Uterus (tissue), 4 donors: ENCODE results near the gene AEBP1. TPM values are rescaled to one million over a fixed set of nuclear protein-coding genes. Genes with fewer than 3 reads are reported as not detected.

ENCODE experiments used
- DNase-seq, 2 donors: peaks; one replicate each; pipeline ENCODE4 v3.0.0-alpha.2; 2019 to 2020
- H3K27ac ChIP-seq, 2 donors: fragments of 200-600 bp; sonication (generic); 1 replicate in 1 of 2; 2 replicates in 1 of 2; pipeline ENCODE4 v1.5.1; 2016 to 2018
- H3K27me3 ChIP-seq, 2 donors: fragments of 200-600 bp; sonication (generic); one replicate each; pipeline ENCODE4 v1.5.1; 2018 to 2019; ENCODE audit warnings: control low read depth in 1 of 2
- H3K36me3 ChIP-seq, 2 donors: fragments of 200-600 bp; sonication (generic); one replicate each; pipeline ENCODE4 v1.5.1; 2019; ENCODE audit warnings: control low read depth in 1 of 2
- H3K4me1 ChIP-seq, 2 donors: fragments of 200-600 bp; sonication (generic); one replicate each; pipeline ENCODE4 v1.5.1; 2018 to 2019; ENCODE audit warnings: control low read depth in 1 of 2
- H3K4me3 ChIP-seq, 2 donors: fragments of 200-600 bp; sonication (generic); 1 replicate in 1 of 2; 2 replicates in 1 of 2; pipeline ENCODE4 v1.5.1; 2018 to 2019; ENCODE audit warnings: mild to moderate bottlenecking in 1 of 2
- H3K9me3 ChIP-seq, 2 donors: fragments of 200-600 bp; sonication (generic); one replicate each; pipeline ENCODE4 v1.5.1; 2019; ENCODE audit warnings: control low read depth in 1 of 2
- POLR2A ChIP-seq, 2 donors: fragments of 450-650 bp; IDR thresholded peaks; one replicate each; pipeline ENCODE4 v1.6.1; 2016; ENCODE audit warnings: antibody characterized with exemption in 2 of 2, mild to moderate bottlenecking in 1 of 2, moderate library complexity in 1 of 2
- intact Hi-C: fragments of 100-400 bp; cut with DNase I; formaldehyde crosslinking; loops from one replicate; pipeline ENCODE4 v1.15.1; 2023; ENCODE audit warnings: low total_unique reads
- total RNA-seq, 4 donors: library from RNA; depleted of rRNA in 3 of 4; stranded (reverse); fragments of >200 nt in 3 of 4; gene quantifications; one replicate each; pipeline versions ENCODE4 v1.1.0 to v1.2.4, GENCODE V29; 2014 to 2023
- TF ChIP-seq, protein P1 (sequence below), 4 experiments: fragments of 200-600 bp in 2 of 4; fragments of 450-650 bp in 2 of 4; sonication (generic) in 2 of 4; IDR thresholded peaks; one replicate each; pipeline ENCODE4 v1.5.1; 2016 to 2019; ENCODE audit warnings: antibody characterized with exemption in 4 of 4, mild to moderate bottlenecking in 2 of 4, moderate library complexity in 1 of 4
- donor health status: DM: yes; HTN: yes; CAD: no.

The AEBP1 gene
- total RNA-seq, 4 donors from 2014 or later: 88.9 to 395 (median 303) TPM

DNA sequence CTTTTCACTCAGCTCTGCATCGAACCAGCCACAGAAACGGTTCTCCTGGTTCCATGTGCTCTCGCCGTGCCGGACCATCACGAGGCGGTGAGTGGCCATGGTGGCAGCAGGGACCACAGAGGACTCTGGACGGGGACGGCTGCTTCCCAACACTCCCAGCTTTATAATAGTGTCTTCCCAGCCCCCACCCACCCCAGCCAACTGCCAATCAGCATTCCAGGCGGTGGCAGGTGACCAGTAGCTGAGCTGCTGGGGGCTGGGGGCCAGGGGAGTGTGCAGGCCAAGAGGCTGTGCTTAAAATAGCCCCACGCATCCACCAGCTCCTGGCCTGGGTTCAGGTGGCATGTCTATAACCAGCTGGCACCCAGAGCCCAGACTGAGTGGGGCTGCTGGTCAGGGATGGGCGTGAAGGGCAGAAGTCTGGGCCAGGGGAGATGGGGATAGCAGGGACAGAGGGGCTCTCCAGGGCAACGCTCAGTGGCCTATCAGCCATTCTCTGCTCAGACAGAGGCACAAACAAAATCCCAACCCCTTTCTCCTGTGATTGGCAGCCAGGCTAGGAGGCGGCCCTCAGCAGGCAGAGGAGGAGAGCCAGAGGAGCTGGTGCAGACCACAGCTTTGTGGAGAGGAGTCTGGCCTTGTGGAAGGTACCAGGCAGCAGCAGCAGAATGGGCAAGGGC is 38.6 kb upstream of the AEBP1 start, which contains the start of gene PGAM2:
TSS of gene PGAM2 (minus strand) at position 137 of the 680 bp plus-strand sequence. CDS start at position 99, 38 bp downstream.
- no peak within 1 kb of the TSS for H3K27ac ChIP-seq
- no peaks in the 10 kb centered on the region for H3K9me3 ChIP-seq
- intact Hi-C loops: no loop called here
- no peak within 1 kb of the TSS for H3K4me3 ChIP-seq
- no peak for DNase-seq
- TF ChIP-seq, protein P1, sequence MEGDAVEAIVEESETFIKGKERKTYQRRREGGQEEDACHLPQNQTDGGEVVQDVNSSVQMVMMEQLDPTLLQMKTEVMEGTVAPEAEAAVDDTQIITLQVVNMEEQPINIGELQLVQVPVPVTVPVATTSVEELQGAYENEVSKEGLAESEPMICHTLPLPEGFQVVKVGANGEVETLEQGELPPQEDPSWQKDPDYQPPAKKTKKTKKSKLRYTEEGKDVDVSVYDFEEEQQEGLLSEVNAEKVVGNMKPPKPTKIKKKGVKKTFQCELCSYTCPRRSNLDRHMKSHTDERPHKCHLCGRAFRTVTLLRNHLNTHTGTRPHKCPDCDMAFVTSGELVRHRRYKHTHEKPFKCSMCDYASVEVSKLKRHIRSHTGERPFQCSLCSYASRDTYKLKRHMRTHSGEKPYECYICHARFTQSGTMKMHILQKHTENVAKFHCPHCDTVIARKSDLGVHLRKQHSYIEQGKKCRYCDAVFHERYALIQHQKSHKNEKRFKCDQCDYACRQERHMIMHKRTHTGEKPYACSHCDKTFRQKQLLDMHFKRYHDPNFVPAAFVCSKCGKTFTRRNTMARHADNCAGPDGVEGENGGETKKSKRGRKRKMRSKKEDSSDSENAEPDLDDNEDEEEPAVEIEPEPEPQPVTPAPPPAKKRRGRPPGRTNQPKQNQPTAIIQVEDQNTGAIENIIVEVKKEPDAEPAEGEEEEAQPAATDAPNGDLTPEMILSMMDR (IDR thresholded peaks at IDR 0.05): no peak
- TF ChIP-seq POLR2A (IDR thresholded peaks at IDR 0.05): no peak
- H3K36me3 ChIP-seq: no peaks in the 10 kb centered on the region
- peaks cover 0 to 9% of the 10 kb centered on the region in 2 donors for H3K4me1 ChIP-seq
- no peaks in the 10 kb centered on the region for H3K27me3 ChIP-seq

- DNase-seq: no peak
- intact Hi-C loops: no loop called here
- Histone ChIP-seq H3K27ac (no peak overlapping the region), H3K4me1 (peaks cover 0 to 9% of the 10 kb centered on the region in 2 donors), H3K4me3 (no peak overlapping the region), H3K27me3 (no peaks in the 10 kb centered on the region), H3K9me3 (no peaks in the 10 kb centered on the region), H3K36me3 (no peaks in the 10 kb centered on the region)
- TF ChIP-seq, protein P1 (IDR thresholded peaks at IDR 0.05): no peak
- no peak for TF ChIP-seq POLR2A (IDR thresholded peaks at IDR 0.05)
Observed at GRCh38 chr7:44066111-44066460, 38.1 kb upstream of the AEBP1 start.

DNA sequence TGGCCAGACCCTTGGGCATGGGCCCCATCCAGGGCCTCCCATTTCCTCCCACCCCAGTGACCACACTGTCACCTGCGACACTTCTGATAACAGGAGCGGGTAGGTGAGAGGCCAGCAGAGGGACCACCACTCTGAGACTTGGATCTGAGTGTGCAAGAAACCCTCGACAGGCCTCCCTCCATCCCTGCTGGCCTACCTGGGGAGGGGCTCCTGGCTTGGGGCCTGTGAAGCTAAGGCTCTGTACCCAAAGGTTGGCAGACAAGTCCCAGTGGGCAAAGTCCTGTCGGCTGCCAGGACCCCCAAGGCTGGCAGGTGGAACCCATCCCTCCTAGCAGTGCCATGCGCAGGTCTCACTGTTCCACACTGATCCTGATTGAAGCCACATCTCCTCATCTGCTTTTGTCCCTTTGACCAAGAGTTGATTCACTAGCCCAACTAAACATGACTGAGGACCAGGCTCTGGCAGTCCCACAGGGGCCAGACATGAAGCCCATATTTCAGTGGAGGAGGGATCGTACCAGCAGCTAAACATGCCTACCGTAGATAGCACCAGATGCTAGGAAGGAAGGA is 37.6 kb upstream of the AEBP1 start:
- Histone ChIP-seq H3K4me1 (peaks cover 0 to 9% of the 10 kb centered on the region in 2 donors), H3K9me3 (no peaks in the 10 kb centered on the region), H3K4me3 (no peak overlapping the region), H3K36me3 (no peaks in the 10 kb centered on the region), H3K27me3 (no peaks in the 10 kb centered on the region), H3K27ac (no peak overlapping the region)
- no peak for TF ChIP-seq POLR2A (IDR thresholded peaks at IDR 0.05)
- TF ChIP-seq, protein P1 (IDR thresholded peaks at IDR 0.05): no peak
- no peak for DNase-seq
- intact Hi-C loops: no loop called here

DNA sequence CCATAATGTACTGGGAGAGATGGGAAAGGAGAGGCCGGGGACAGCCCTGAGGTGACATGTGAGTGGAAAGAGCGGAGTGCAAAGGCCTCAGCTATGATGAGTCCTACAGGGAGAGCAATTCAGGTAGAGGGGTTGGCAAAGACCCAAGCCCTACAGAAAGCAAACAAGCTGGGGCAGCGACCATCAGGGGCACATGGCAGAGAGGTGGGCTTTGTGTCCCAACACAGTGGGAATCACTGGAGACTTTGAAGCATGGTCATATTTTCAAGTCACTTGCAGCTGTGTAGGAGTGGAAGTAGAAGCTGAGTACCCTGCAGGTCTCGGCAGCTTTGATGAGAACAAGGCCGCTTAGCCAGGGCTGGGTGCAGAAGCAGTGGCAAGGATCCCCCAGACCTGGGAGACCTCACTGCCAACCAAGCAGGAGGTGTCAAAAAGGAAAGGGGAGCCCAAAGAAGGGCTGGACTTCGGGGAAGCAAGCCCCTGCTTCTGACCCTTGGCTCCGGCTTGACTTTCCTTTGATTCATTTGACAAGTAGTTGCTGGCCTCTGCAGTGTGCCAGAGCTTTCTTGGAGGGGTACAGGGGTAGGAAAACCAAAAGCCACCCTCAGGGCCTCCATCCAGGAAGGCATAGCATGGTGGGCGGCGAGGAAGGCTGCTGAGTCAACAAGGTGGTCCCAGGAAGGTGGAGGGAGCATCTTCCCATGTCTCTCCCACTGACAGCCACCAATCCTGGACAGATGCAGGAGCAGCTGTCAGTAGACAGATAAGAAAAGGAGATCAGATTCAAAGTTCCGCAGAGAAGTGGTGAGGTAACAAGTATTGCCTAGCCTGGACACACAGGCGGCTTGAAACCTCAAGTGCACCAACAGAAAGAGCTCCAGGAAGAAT is 36.8 kb upstream of the AEBP1 start:
- no peaks in the 10 kb centered on the region for H3K9me3 ChIP-seq
- H3K27ac ChIP-seq: no peak overlapping the region
- intact Hi-C loops: no loop called here
- H3K36me3 ChIP-seq: no peaks in the 10 kb centered on the region
- no peaks in the 10 kb centered on the region for H3K27me3 ChIP-seq
- no peak for DNase-seq
- no peak for TF ChIP-seq POLR2A (IDR thresholded peaks at IDR 0.05)
- TF ChIP-seq, protein P1 (IDR thresholded peaks at IDR 0.05): no peak
- no peak overlapping the region for H3K4me3 ChIP-seq
- peaks cover 0 to 9% of the 10 kb centered on the region in 2 donors for H3K4me1 ChIP-seq
